Measurements from ENCODE around the gene TMEM267.
"Not testable (repeated sequence)": the region's sequence is repeated elsewhere in the genome, so short reads cannot be mapped to it uniquely, and the experiment has no call there.

TMEM267 gene

DNA sequence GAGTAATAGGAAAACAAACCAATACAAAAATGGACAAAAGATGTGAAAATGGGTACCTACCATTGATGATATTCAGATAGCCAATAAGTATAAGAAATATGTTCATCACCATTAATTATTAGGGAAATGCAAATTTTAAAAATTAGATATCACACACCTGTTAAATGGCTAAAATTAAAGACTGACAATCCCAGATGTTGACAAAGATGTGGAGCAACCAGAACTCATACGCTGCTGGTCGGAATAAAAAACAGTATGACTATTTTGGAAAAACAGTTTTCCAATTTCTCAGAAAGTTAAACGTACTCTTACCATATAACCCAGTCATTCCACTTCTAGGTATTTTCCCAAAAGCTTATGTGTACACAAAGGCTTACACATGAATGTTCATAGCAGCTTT lies 27.1 kb downstream of the TMEM267 start:
- DNase-seq (ENCODE audit: low read depth, low spot score): no peak

- DNase-seq (ENCODE audit: low read depth, low spot score): not testable (repeated sequence)
These were observed 42.1 kb downstream of the TMEM267 start for GRCh38 chr5:43441575-43441974.

DNA sequence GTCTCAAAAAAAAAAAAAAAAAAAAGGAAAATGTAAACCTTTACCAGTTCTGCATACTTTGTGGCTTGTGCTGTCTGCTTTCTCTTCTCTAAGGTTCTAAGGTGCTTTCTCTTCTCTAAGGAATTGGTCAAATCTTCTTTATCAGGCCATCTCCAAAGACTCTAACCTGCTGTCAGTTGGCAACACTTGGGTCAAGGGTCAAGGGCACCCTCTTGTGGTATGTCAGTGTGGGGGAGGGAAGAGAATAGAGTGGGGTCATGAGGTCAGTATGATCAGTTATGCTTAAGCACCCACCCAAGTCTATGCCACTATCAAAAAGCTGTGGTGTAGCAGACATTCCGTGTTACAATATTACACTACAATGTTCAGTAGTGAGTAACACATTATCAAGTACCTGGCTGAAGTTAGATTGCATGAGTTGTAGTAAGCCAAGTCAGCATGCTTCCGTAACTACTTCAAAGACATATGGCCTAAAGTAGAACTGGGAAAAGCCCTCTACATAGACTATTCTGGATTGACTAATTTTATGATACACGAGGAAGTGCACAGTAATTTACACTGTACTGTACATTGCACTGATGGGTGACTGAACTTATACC lies 46.5 kb downstream of the TMEM267 start:
- DNase-seq (ENCODE audit: low read depth, low spot score): no peak

GRCh38 chr5:43433382-43433781 lies 50.3 kb downstream of the TMEM267 start:
- no peak for DNase-seq (ENCODE audit: low read depth, low spot score)

- DNase-seq (ENCODE audit: low read depth, low spot score): peak; percentile 88
These were observed 50.9 kb downstream of the TMEM267 start for GRCh38 chr5:43432486-43433375.

DNA sequence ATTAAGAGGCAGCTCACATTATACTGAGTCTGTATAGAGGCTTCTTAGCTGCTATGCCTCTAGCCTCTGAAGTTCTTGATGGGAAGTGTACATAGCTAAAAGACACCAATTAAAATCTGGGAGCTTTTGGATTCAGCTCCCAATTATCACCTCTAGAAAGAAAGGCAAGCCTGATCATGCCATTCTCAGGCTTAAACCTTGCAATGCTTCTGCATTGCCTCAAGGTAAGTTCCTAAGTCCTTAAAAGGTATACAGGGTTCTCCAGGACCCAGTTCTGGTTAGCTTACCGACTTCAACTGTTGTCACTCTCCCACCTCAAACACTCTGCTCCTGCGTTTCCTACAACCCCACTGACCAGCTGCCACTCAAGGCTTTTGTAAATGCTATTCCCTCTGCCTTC lies 54.0 kb downstream of the TMEM267 start:
- DNase-seq (ENCODE audit: low read depth, low spot score): no peak

- no peak for DNase-seq (ENCODE audit: low read depth, low spot score)
These were observed 54.6 kb downstream of the TMEM267 start for GRCh38 chr5:43429016-43429415.

GRCh38 chr5:43427306-43427705 lies 56.4 kb downstream of the TMEM267 start:
- DNase-seq (ENCODE audit: low read depth, low spot score): no peak

- peak; percentile 83 for DNase-seq (ENCODE audit: low read depth, low spot score)
These were observed 57.7 kb downstream of the TMEM267 start for GRCh38 chr5:43425983-43426382.

GRCh38 chr5:43423086-43423485 lies 60.6 kb downstream of the TMEM267 start:
- not testable (repeated sequence) for DNase-seq (ENCODE audit: low read depth, low spot score)

DNA sequence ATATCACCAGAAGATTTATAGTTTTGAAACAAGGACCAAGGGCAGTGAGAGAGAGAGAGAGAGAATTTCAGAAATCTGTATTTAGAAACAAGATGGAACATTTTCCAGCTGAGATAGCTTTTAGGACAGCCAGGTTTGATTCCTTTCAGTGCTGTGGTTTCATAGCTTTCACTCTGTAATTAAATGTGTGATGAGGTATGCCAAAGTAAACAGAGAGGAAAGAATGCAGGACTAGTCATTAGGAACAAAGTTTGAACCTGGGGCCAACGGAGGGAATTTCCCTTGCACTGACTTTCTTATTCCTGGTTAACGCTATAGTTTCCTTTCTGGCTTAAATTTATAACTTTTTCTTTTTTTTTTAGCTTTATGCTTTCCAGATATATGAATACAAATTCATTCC lies 61.5 kb downstream of the TMEM267 start:
- peak; percentile 84 for DNase-seq (ENCODE audit: low read depth, low spot score)

- peak; percentile 42 for DNase-seq (ENCODE audit: low read depth, low spot score)
These were observed 62.1 kb downstream of the TMEM267 start for GRCh38 chr5:43421450-43422133.

DNA sequence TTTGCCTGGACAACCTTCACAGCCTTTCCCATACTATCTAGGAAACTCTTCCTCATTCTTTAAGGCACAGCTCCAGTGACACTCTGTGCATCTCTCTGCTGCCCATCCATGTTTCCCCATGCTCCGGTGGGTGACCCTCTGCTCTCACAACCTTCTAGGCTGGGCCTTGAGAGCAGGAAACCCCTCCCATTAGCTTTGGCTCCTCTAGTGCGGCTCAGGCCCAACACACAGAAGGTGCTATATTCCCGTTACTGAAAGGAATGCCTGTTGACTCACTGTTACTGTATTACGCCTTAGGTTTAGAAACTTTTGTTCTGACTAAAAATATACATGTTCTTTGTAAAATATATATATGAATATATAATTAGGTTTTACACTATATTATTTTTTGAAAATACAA lies 63.4 kb downstream of the TMEM267 start:
- DNase-seq (ENCODE audit: low read depth, low spot score): no peak

DNA sequence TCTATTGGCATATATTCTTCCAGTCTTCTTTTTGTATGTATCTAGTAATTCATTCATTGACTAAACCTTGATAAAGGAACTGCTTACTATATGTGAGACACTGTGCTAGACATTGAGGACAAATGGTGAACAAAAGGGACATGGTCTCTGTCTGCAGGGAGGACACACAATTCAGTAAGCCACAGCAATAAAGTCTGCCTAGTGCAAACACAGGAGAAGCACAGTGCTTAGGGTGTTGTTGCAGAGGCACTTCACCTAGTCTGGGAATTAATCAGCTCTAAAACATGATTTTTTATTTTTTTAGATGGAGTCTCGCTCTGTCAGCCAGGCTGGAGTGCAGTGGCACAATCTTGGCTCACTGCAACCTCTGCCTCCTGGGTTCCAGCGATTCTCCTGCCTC lies 65.1 kb downstream of the TMEM267 start:
- no peak for DNase-seq (ENCODE audit: low read depth, low spot score)

DNA sequence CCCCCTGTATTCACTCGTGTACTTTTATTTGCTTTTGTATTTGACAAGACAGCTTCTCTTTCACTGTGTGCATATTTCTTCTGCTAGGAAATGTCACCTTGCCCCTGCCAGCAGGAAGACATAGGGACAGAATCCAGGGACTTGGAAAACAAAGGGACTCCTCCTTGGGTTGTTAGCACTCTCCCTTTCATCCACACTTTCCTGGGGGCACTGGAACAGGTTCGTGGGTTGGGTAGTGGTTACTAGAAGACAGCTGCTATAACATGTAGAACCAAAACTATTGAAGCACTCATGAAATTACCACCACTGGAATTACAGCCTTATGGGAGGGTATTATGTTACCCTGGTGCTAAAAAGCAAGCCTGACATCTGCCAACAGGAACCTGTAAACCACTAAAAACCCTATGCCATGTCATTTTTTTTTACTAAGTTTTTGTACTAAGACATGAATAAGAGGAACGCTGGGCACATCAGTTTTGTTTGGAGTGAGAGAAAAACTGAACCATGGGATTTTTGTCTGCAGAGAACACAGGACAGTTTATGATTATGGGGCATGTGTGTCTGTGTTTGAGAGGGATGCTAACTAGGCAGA lies 66.8 kb downstream of the TMEM267 start:
- no peak for DNase-seq (ENCODE audit: low read depth, low spot score)

- no peak for DNase-seq (ENCODE audit: low read depth, low spot score)
These were observed 67.5 kb downstream of the TMEM267 start for GRCh38 chr5:43415935-43416802.

DNA sequence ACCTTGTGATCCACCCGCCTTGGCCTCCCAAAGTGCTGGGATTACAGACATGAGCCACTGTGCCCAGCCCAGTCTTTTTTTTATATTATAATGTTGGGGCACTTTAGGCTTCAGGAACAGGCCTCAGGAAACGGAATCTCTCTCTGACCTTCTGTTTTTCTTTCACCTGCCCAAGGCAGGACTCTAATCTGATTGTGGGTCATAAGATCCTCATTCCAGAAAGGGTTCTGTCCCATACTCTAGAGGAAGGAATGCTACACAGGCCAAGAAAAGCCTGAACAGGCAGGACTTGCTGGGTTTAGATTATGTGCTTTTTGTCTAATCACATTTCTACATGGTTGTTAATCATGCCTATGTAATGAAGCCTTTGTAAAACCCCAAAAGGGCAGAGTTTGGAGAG lies 69.7 kb downstream of the TMEM267 start:
- DNase-seq (ENCODE audit: low read depth, low spot score): no peak

DNA sequence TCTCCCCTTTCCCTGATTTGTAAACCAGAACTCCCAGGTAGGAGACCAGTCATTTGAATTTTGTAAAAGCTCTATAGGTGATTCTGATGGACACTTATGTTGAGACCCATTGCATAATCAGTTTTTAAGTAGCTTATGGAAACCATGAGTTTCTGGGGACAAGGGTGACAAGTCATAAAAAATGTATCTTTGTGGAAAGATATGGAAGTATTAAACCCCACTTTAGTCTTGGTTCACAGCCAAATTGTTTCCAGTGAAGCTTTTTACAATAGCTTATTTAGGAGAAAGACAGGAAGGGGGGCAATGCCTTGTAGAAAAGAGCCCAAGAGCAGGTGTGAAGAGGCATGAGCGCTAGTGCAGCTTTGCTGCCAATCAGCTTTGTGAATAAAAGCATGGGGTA lies 71.0 kb downstream of the TMEM267 start:
- no peak for DNase-seq (ENCODE audit: low read depth, low spot score)

GRCh38 chr5:43412156-43412555 lies 71.5 kb downstream of the TMEM267 start, which contains the start of gene CCL28:
Gene CCL28, minus strand, starts transcription at chr5:43412391. Its CDS starts 75 bp downstream, at chr5:43412316.
- DNase-seq (ENCODE audit: low read depth, low spot score): no peak

DNA sequence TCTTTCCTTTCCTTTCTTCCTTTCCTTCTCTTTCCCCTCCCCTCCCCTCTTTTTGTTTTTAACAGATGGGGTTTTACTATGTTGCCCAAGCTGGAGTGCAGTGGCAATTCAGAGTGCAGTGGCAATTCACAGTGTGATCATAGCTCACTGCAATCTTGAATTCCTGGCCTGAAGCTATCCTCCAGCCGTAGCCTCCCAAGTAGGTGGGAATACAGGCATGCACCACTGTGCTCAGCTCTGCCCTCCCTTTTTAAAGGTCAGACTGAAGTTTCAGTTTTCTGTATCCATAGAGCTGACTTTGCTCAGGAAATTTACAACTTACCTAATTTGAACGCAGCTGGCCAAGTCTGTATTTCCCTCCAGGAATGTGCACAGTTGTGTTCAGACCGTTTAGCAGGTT lies 72.2 kb downstream of the TMEM267 start:
- DNase-seq (ENCODE audit: low read depth, low spot score): no peak

DNA sequence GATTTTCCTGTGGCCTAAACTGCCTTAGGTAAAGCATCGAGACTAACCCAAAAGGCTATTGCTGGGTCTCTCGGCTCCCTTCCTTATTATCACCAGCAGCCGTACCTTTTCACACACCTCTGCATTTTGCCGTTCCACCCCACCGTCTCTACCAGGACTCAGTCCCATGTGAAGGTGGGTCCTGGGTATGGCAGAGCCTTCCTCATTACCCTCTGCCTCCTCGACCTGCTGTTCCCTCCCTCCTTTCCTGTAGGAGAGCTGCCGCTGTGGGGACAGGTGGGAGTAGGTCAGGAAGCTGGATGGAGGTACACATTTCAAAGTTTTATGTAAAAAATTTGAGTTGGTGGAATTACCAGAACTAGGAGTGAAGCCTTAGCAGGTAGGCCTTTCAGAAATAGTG lies 73.3 kb downstream of the TMEM267 start:
- no peak for DNase-seq (ENCODE audit: low read depth, low spot score)

Data from astrocyte of the hippocampus (primary cell).